Omental fat pad (tissue), 4 donors: ENCODE data around the gene HSD11B1L. TPM values are rescaled to one million over a fixed set of nuclear protein-coding genes. Genes with fewer than 3 reads are reported as not detected.

Experiments used
- ATAC-seq: fragments of 150-250 bp; one replicate; pipeline ENCODE4 v1.9.1; 2016; ENCODE audit warnings: mild to moderate bottlenecking, moderate library complexity; ENCODE audit not compliant: low FRiP score
- DNase-seq: peaks from one replicate; pipeline ENCODE4 v3.0.0-alpha.2; 2019; ENCODE audit warnings: low spot score
- total RNA-seq, 4 donors: library from RNA; depleted of rRNA; stranded (reverse); fragments of >200 nt; gene quantifications; one replicate each; pipeline ENCODE4 v1.1.0, GENCODE V29; 2016
- TF ChIP-seq, protein P1 (sequence below), 3 donors: fragments of 450-650 bp; IDR thresholded peaks; one replicate each; pipeline ENCODE4 v1.5.1; 2016 to 2017; ENCODE audit warnings: antibody characterized with exemption in 3 of 3, mild to moderate bottlenecking in 3 of 3, moderate library complexity in 2 of 3

The HSD11B1L gene
- total RNA-seq, 4 donors from 2014 or later, result 4.3 to 9.5 (median 7.8) TPM

DNA sequence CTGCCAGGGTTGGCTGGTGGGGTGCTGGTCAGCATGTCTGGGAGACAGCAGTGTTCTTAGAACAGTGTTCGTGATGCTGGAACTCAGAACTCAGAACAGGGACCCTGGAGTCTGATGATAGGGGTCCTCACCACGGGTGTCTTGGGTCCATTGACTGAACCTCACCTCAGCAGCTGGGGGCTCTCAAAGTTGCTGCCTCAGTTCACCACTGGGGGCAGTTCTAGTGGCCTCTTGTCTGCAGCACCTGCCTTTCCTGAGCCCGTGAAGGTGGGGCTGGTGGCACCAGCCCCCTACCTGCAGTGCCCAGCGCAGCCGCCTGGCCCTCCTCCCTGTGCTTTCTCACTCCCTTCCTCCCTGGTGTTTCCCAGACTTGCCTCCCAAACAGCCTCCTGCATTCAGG lies 29.5 kb upstream of the HSD11B1L start:
- DNase-seq (no peak), ATAC-seq (no peak)
- TF ChIP-seq, protein P1, sequence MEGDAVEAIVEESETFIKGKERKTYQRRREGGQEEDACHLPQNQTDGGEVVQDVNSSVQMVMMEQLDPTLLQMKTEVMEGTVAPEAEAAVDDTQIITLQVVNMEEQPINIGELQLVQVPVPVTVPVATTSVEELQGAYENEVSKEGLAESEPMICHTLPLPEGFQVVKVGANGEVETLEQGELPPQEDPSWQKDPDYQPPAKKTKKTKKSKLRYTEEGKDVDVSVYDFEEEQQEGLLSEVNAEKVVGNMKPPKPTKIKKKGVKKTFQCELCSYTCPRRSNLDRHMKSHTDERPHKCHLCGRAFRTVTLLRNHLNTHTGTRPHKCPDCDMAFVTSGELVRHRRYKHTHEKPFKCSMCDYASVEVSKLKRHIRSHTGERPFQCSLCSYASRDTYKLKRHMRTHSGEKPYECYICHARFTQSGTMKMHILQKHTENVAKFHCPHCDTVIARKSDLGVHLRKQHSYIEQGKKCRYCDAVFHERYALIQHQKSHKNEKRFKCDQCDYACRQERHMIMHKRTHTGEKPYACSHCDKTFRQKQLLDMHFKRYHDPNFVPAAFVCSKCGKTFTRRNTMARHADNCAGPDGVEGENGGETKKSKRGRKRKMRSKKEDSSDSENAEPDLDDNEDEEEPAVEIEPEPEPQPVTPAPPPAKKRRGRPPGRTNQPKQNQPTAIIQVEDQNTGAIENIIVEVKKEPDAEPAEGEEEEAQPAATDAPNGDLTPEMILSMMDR (IDR thresholded peaks at IDR 0.05), result no peak

DNA sequence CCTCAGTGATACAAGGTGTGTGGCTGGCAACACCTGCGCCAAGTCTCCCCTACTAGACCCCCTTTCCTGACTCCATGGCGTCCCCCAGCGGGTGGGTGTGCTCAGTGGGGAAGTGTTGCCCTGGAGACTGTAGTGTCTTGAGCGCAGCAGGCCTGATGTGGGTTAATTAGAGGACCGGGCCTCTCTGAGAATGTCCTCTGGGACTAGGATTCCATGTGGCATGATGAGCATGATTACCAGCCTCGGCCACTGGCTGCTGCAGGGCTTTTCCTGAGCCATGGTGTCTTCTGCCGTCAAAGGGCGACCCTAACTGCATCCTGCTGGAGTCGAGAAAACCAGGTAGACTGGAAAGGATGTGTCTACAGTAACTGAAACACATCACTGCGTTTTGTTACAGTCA lies 28.6 kb upstream of the HSD11B1L start:
- no peak for DNase-seq
- TF ChIP-seq, protein P1 (IDR thresholded peaks at IDR 0.05), result no peak
- ATAC-seq, result no peak

DNA sequence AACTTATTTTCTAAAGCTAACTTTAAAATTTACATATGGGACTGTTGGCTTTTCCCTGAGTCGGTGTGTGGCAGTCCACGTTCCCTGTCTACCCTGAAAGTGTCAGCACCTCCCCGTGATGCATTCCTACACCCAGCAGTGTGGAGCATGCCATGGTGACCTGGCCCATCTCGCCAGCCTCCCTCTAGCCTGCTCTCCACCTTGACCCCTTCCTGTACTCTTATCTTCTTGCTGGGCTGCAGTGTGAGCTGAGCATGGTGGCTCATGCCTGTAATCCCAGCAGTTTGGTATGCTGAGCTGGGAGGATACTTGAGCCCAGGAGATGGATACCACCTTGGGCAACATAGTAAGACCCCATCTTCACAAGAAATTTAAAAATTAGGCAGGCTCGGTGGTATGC lies 25.9 kb upstream of the HSD11B1L start:
- TF ChIP-seq, protein P1 (IDR thresholded peaks at IDR 0.05), result no peak
- ATAC-seq, result no peak
- DNase-seq, result no peak

DNA sequence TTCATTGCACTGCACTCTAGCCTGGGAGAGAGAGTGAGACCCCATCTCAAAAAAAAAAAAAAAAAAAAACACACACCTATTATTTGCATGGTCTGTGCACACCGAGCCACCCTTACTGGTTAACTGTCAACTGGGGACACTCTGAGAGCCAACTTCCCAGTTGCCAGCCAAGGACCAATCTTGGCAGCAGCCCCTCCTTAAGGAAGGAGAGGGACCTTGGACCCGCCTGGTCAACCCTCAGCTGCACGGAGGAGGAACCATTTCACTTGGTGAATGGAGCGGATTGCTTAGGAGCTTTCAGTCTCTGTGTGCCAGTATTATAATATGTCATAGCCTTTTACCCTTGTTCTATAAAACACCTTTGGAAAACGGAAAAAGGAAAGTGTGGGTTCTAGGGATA lies 25.4 kb upstream of the HSD11B1L start:
- DNase-seq, result no peak
- no peak for ATAC-seq
- TF ChIP-seq, protein P1 (IDR thresholded peaks at IDR 0.05), result no peak

DNA sequence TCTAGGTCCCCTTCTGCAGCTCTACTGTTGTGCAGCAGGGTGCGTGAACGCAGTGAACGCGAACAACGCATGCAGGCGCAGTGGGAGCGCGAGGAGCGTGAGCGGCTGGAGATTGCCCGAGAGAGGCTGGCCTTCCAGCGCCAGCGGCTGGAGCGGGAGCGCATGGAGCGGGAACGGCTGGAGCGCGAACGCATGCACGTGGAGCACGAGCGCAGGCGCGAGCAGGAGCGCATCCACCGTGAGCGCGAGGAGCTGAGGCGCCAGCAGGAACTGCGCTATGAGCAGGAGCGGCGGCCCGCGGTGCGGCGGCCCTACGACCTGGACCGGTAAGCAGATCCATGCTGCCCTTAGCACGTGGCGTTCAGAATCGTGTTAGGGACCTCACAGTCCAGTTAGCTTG lies 19.3 kb upstream of the HSD11B1L start:
- DNase-seq (no peak), ATAC-seq (no peak)
- TF ChIP-seq, protein P1 (IDR thresholded peaks at IDR 0.05), result no peak

DNA sequence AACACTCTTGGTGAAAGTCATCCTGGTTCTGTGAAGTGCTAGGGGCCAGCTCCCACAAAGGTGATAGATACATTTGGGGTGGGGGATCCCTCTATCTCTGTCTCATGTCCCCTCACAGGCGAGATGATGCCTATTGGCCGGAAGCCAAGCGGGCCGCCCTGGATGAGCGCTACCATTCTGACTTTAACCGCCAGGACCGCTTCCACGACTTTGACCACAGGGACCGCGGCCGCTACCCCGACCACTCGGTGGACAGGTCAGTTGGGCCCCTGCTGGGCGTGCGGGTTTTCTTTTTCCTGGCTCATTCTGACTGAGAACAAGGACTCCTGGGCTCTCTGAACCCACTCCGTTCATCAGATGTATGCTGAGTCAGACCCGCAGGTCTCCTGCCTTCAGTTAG lies 16.9 kb upstream of the HSD11B1L start:
- ATAC-seq (no peak), DNase-seq (no peak)
- TF ChIP-seq, protein P1 (IDR thresholded peaks at IDR 0.05), result no peak

DNA sequence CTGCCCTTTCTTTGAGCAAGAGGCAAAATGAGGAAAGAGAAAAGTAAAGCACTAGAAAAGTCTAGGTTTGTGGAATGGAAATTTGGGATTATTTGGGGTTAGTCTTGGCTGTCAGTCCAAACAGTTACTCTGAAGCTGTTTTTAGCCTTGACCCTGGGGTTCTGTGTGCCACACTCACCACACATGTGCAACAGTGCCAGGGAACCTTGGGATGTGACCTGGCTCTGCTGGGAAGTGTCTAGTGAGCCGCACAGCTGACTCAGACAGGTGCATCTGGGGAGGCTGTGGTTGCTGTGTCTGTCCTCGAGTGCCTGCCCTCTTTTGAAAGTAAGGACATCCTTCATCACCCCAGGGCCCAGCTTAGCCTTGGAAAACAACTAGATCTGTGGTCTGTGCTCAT lies 16.3 kb upstream of the HSD11B1L start:
- ATAC-seq (no peak), DNase-seq (no peak)
- TF ChIP-seq, protein P1 (IDR thresholded peaks at IDR 0.05), result no peak
